H1 (cell line): ENCODE results near the gene TRAF5. TPM values are rescaled to one million over a fixed set of nuclear protein-coding genes. Genes with fewer than 3 reads are reported as not detected.

ENCODE experiments used
- ASH2L ChIP-seq: fragments of 200-600, 300-600 bp; sonication (generic); IDR thresholded peaks from one replicate; pipeline ENCODE4 v1.7.1; 2017; ENCODE audit warnings: low read length
- BCL11A ChIP-seq, 2 experiments: IDR thresholded peaks; one replicate each; pipeline ENCODE4 v1.6.1; 2011; ENCODE audit warnings: low read depth in 2 of 2, low read length in 2 of 2, mild to moderate bottlenecking in 2 of 2
- CBX5 ChIP-seq: fragments of 300-800, 300-1000 bp; sonication (generic); IDR thresholded peaks from 2 replicates; pipeline ENCODE4 v1.7.1; 2016; ENCODE audit warnings: antibody characterized with exemption, low read length, low read depth
- CEBPB ChIP-seq: IDR thresholded peaks from 2 replicates; pipeline ENCODE4 v1.6.1; 2012; ENCODE audit warnings: low read depth, low read length
- CREB1 ChIP-seq: IDR thresholded peaks from 2 replicates; pipeline ENCODE4 v1.6.1; 2012; ENCODE audit warnings: inconsistent platforms
- POU5F1 ChIP-seq: IDR thresholded peaks from 2 replicates; pipeline ENCODE4 v1.6.1; 2011; ENCODE audit warnings: low read depth, mild to moderate bottlenecking, low read length, moderate library complexity
- SP2 ChIP-seq: IDR thresholded peaks from 2 replicates; pipeline ENCODE4 v1.6.1; 2012; ENCODE audit warnings: mild to moderate bottlenecking, low read length, inconsistent platforms
- SP4 ChIP-seq: IDR thresholded peaks from 2 replicates; pipeline ENCODE4 v1.6.1; 2012; ENCODE audit warnings: low read length, inconsistent platforms
- polyA plus RNA-seq, 7 experiments: library from polyadenylated mRNA; depleted of rRNA in 3 of 7; stranded (reverse) in 5 of 7; unstranded in 2 of 7; fragments of >200 nt in 5 of 7; fragments of 200-250 nt in 2 of 7; gene quantifications; 1 replicate in 5 of 7; 2 replicates in 1 of 7; 4 replicates in 1 of 7; pipeline versions ENCODE4 v1.2.1 to v1.2.3, GENCODE V29; 2011 to 2013; ENCODE audit warnings: missing spikeins in 2 of 7, mixed read lengths in 2 of 7
- total RNA-seq: library from RNA; stranded (reverse); fragmentation: NEBNext Ultra II Directional; extraction: Animal tissue kit (Norgen Biotek cat#: 25700); gene quantifications from 2 replicates; pipeline ENCODE4 v1.2.1, GENCODE V29; 2021

Gene TRAF5
- total and polyA plus RNA-seq, 2 of the 8 experiments (the other 6 are each of a cell fraction or from before 2014, with no cell fraction given) = 13.0 to 17.1 TPM

GRCh38 chr1:211371406-211372105 lies 44.9 kb downstream of the TRAF5 start (continued):
- no peak for TF ChIP-seq SP4
- TF ChIP-seq SP2 = no peak
- TF ChIP-seq ASH2L = no peak
- no peak for TF ChIP-seq CBX5
- TF ChIP-seq POU5F1 = no peak
- no peak for TF ChIP-seq CEBPB
- TF ChIP-seq CREB1 = no peak
- TF ChIP-seq BCL11A (IDR thresholded peaks at IDR 0.05; ENCODE audit: low read depth in 2 of 2, low read length in 2 of 2) = no peak
- TF ChIP-seq, all 59 proteins: peak for 0
